NCI-H2196 treated with DMSO at 0.1 percent for 48 hours (cell line): Measurements from ENCODE around the gene ABCD4.

Experiments
- DNase-seq: peaks from one replicate; lab custom pipeline; 2025; ENCODE audit not compliant: unreplicated experiment; lab: John Stamatoyannopoulos, UW

ABCD4 gene

DNA sequence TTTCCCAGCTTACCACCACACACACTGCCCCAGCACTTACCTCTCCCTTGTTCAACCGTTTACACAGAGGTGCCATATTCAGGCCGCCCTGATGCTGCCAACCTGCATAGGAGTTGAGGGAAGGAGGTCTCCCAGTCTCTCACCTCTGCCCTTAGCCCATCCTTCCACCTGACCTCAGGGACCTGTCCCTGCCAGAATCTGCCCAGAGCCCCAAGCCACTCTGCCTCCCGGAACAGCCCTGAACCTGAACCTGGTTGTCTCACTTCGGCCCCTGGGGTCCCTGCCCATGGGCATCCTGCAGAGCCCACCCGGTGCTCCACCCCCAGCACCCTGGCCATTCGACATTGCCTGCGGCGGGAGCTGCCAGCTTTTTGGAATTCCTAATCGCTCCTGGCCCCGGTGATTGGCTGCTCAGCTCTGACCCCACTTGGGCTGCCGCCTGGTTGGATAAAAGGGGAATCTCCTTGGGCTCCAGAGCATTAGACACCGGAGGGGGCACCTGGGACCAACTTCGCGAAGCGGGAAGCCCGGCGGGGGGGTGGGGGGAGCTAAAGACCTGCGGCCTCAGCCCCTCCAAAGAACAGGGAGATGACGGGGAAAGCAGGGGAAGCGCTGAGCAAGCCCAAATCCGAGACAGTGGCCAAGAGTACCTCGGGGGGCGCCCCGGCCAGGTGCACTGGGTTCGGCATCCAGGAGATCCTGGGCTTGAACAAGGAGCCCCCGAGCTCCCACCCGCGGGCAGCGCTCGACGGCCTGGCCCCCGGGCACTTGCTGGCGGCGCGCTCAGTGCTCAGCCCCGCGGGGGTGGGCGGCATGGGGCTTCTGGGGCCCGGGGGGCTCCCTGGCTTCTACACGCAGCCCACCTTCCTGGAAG is 63.5 kb downstream of the ABCD4 start, which contains the start of gene VSX2:
Gene VSX2 (plus strand): TSS at position 476 of the 874 bp plus-strand sequence. CDS start 113 bp downstream, at position 589.
- no peak for DNase-seq

GRCh38 chr14:74237441-74237840 is 65.3 kb downstream of the ABCD4 start:
- no peak for DNase-seq
